IMR-90 (cell line): ENCODE results near the gene DDC. TPM values are rescaled to one million over a fixed set of nuclear protein-coding genes. Genes with fewer than 3 reads are reported as not detected.

Source experiments
- ATAC-seq: fragments of 200-7000 bp; cut with Tn5 transposase; 2 replicates; pipeline ENCODE4 v1.9.1; 2020; ENCODE audit warnings: low read depth, mild to moderate bottlenecking, moderate library complexity
- BruUV-seq: library from RNA; stranded (reverse); fragments of 400-500 nt; replicated peaks from 2 replicates; lab custom pipeline; 2021; lab: Mats Ljungman, UMichigan
- CTCF ChIA-PET: fragments of 300-600 bp; formaldehyde crosslinking; extraction: SDS; loops from one replicate; lab custom pipeline; 2021; ENCODE audit warnings: antibody characterized with exemption; lab: Yijun Ruan, JAX
- POLR2A ChIA-PET: fragments of 300-600 bp; sonication (Branson Sonifier 250); formaldehyde crosslinking; loops from one replicate; lab custom pipeline; 2022; ENCODE audit warnings: antibody characterized with exemption; ENCODE audit not compliant: unreplicated experiment; lab: Charles Lee
- DNase-seq: peaks from one replicate; pipeline ENCODE4 v3.0.0; 2013
- H2AFZ ChIP-seq: replicated peaks from 2 replicates; pipeline ENCODE3; 2013; ENCODE audit warnings: low read length, mild to moderate bottlenecking; ENCODE audit not compliant: poor library complexity
- H2AK5ac ChIP-seq: 2 replicates; pipeline ENCODE4 v1.6.1; 2013; ENCODE audit warnings: low read depth, low read length, inconsistent platforms
- H2AK9ac ChIP-seq: replicated peaks from 2 replicates; pipeline ENCODE3; 2013; ENCODE audit warnings: mild to moderate bottlenecking, low read depth, low read length, moderate library complexity; ENCODE audit not compliant: poor library complexity
- H2BK120ac ChIP-seq: 2 replicates; pipeline ENCODE4 v1.6.1; 2013; ENCODE audit warnings: low read depth, low read length, inconsistent platforms
- H2BK15ac ChIP-seq: 3 replicates; pipeline ENCODE4 v1.6.1; 2013; ENCODE audit warnings: low read depth, low read length, inconsistent platforms
- H2BK20ac ChIP-seq: 2 replicates; pipeline ENCODE4 v1.6.1; 2013; ENCODE audit warnings: low read depth, mild to moderate bottlenecking, inconsistent platforms, low read length, moderate library complexity
- H2BK5ac ChIP-seq: 2 replicates; pipeline ENCODE4 v1.6.1; 2013; ENCODE audit warnings: mild to moderate bottlenecking, low read depth, low read length, inconsistent platforms; ENCODE audit not compliant: poor library complexity, severe bottlenecking
- H3K14ac ChIP-seq: replicated peaks from 2 replicates; pipeline ENCODE4 v1.6.1; 2013; ENCODE audit warnings: low read depth, low read length, inconsistent platforms
- H3K18ac ChIP-seq: 2 replicates; pipeline ENCODE4 v1.6.1; 2013; ENCODE audit warnings: low read depth, low read length, control low read depth
- H3K23ac ChIP-seq: 2 replicates; pipeline ENCODE4 v1.6.1; 2013; ENCODE audit warnings: low read depth, low read length, inconsistent platforms
- H3K27ac ChIP-seq: 2 replicates; pipeline ENCODE4 v1.5.1; 2013; ENCODE audit warnings: mild to moderate bottlenecking, control low read depth, low read length; ENCODE audit not compliant: insufficient read depth
- H3K27me3 ChIP-seq: 2 replicates; pipeline ENCODE4 v1.6.1; 2013; ENCODE audit warnings: low read length; ENCODE audit not compliant: control insufficient read depth, insufficient read depth
- H3K36me3 ChIP-seq: 2 replicates; pipeline ENCODE4 v1.6.1; 2013; ENCODE audit warnings: low read length, mixed read lengths; ENCODE audit not compliant: control insufficient read depth, insufficient read depth
- H3K4ac ChIP-seq: 2 replicates; pipeline ENCODE4 v1.6.1; 2013; ENCODE audit warnings: low read depth, low read length, inconsistent platforms
- H3K4me1 ChIP-seq: 2 replicates; pipeline ENCODE4 v1.6.1; 2013; ENCODE audit warnings: low read length, mixed read lengths; ENCODE audit not compliant: control insufficient read depth, insufficient read depth
- H3K4me2 ChIP-seq: 2 replicates; pipeline ENCODE4 v1.6.1; 2013; ENCODE audit warnings: low read depth, mild to moderate bottlenecking, control low read depth, low read length, moderate library complexity
- H3K4me3 ChIP-seq: 2 replicates; pipeline ENCODE4 v1.5.1; 2013; ENCODE audit warnings: low read depth, mild to moderate bottlenecking, control low read depth, low read length, moderate library complexity; ENCODE audit not compliant: insufficient read depth
- H3K56ac ChIP-seq: 2 replicates; pipeline ENCODE4 v1.6.1; 2013; ENCODE audit warnings: low read length, inconsistent platforms; ENCODE audit not compliant: insufficient read depth; ENCODE audit errors: extremely low read depth
- H3K79me1 ChIP-seq, 2 experiments: 2 replicates each; pipeline ENCODE4 v1.6.1; 2013; ENCODE audit warnings: low read length in 2 of 2, inconsistent platforms in 1 of 2, low read depth in 1 of 2
- H3K9ac ChIP-seq: 2 replicates; pipeline ENCODE4 v1.6.1; 2013; ENCODE audit warnings: low read depth, low read length, control low read depth
- H3K9me1 ChIP-seq: 2 replicates; pipeline ENCODE4 v1.6.1; 2013; ENCODE audit warnings: low read length, inconsistent platforms; ENCODE audit not compliant: insufficient read depth
- H3K9me3 ChIP-seq: 2 replicates; pipeline ENCODE4 v1.6.1; 2013; ENCODE audit warnings: low read length; ENCODE audit not compliant: control insufficient read depth, insufficient read depth
- H4K20me1 ChIP-seq: 2 replicates; pipeline ENCODE4 v1.6.1; 2013; ENCODE audit warnings: low read length, inconsistent platforms; ENCODE audit not compliant: insufficient read depth
- H4K5ac ChIP-seq: 2 replicates; pipeline ENCODE4 v1.6.1; 2013; ENCODE audit warnings: mild to moderate bottlenecking, low read depth, low read length, control low read depth
- H4K8ac ChIP-seq, 2 experiments: 2 replicates each; pipeline ENCODE4 v1.6.1; 2013; ENCODE audit warnings: low read depth in 2 of 2, low read length in 2 of 2, control low read depth in 1 of 2, inconsistent platforms in 1 of 2
- H4K91ac ChIP-seq: 2 replicates; pipeline ENCODE4 v1.6.1; 2013; ENCODE audit warnings: low read depth, low read length, inconsistent platforms; ENCODE audit not compliant: insufficient read depth
- ELK1 ChIP-seq: fragments of 150-350 bp; IDR thresholded peaks from 2 replicates; pipeline ENCODE4 v1.6.1; 2016; ENCODE audit warnings: low read depth, mild to moderate bottlenecking, low read length, moderate library complexity, borderline replicate concordance
- MAFK ChIP-seq: IDR thresholded peaks from 2 replicates; pipeline ENCODE4 v1.6.1; 2012; ENCODE audit warnings: low read depth, low read length, improper control_type of control experiment
- RCOR1 ChIP-seq: IDR thresholded peaks from 2 replicates; pipeline ENCODE4 v1.6.1; 2012; ENCODE audit warnings: mild to moderate bottlenecking, low read length, improper control_type of control experiment; ENCODE audit not compliant: insufficient replicate concordance
- RFX5 ChIP-seq: IDR thresholded peaks from 2 replicates; pipeline ENCODE4 v1.8.0; 2012; ENCODE audit warnings: low read depth, mild to moderate bottlenecking, low read length, moderate library complexity
- WGBS, 2 experiments: methylation state at CpG; one replicate each; pipeline versions ENCODE4 v1.1.5 to v1.1.7; 2013; ENCODE audit warnings: missing lambda C conversion rate in 2 of 2; ENCODE audit not compliant: insufficient read length in 1 of 2; ENCODE audit errors: extremely low coverage in 2 of 2; 5-methylcytosine and 5-hydroxymethylcytosine counted together
- dilution Hi-C: fragments of 300-500 bp; cut with HindIII; formaldehyde crosslinking; loops from one replicate; pipeline ENCODE4 v1.14.3; 2018; ENCODE audit warnings: low sequenced_read_pairs; ENCODE audit not compliant: unreplicated experiment
- in situ Hi-C: fragments of 300-500 bp; cut with MboI; formaldehyde crosslinking; loops from 3 replicates; pipeline ENCODE4 v1.14.3; 2019; ENCODE audit warnings: low sequenced_read_pairs, inconsistent platforms, mixed read lengths
- intact Hi-C: fragments of 100-400 bp; cut with micrococcal nuclease; formaldehyde crosslinking; loops from 2 replicates; pipeline ENCODE4 v1.10.0; 2022
- polyA plus RNA-seq, 3 experiments: library from polyadenylated mRNA; depleted of rRNA; stranded (reverse); fragments of >200 nt; gene quantifications; 2 replicates each; pipeline ENCODE4 v1.2.3, GENCODE V29; 2012; ENCODE audit warnings: low replicate concordance in 1 of 3
- total RNA-seq: library from RNA; depleted of rRNA; stranded (reverse); fragments of >200 nt; gene quantifications from 2 replicates; pipeline ENCODE4 v1.2.3, GENCODE V29; 2012

The DDC gene
- total and polyA plus RNA-seq, 2 of the 4 experiments (the other 2 are of a cell fraction): not detected

GRCh38 chr7:50469181-50469580, 96.0 kb downstream of the DDC start:
- Histone ChIP-seq H4K20me1 (no peaks in the 10 kb centered on the region), H4K8ac (no peak overlapping the region), H3K79me1 (no peaks in the 10 kb centered on the region), H3K23ac (no peak overlapping the region), H2BK15ac (no peak overlapping the region), H3K4ac (no peak overlapping the region), H2BK120ac (no peak overlapping the region), H3K14ac (no peak overlapping the region), H3K56ac (no peak overlapping the region), H3K27ac (no peak overlapping the region), H3K4me1 (no peaks in the 10 kb centered on the region), H4K5ac (no peak overlapping the region), H3K18ac (no peak overlapping the region), H3K9me3 (no peaks in the 10 kb centered on the region), H3K4me2 (no peak overlapping the region), H2AK9ac (no peak overlapping the region), H4K91ac (no peak overlapping the region), H3K36me3 (no peaks in the 10 kb centered on the region), H3K9me1 (no peaks in the 10 kb centered on the region), H2BK20ac (no peak overlapping the region), H2AK5ac (no peak overlapping the region), H2BK5ac (no peak overlapping the region), H3K9ac (no peak overlapping the region), H2AFZ (no peak overlapping the region), H3K4me3 (no peak overlapping the region), H3K27me3 (peaks cover 21% of the 10 kb centered on the region)
- CTCF ChIA-PET: interaction anchor here (0.6 to 3.8 kb wide), 5 partner anchors 222 to 700 kb away, joined by 3 to 34 read pairs (median 8); no protein-coding TSS in a partner anchor
- ATAC-seq: no peak
- DNase-seq: no peak
- intact Hi-C loops: no loop called here
- dilution Hi-C loops: no loop called here
- POLR2A ChIA-PET: no interaction called here
- in situ Hi-C loops: loop anchor here (5.0 to 25.0 kb wide), 3 partner anchors 218 to 673 kb away; no protein-coding TSS in a partner anchor
- TF ChIP-seq RCOR1 (no peak), ELK1 (no peak), RFX5 (no peak), MAFK (no peak)
- no TSS peak for BruUV-seq
- no CpG with 5 or more reads among the region's 4 CpGs for WGBS, 2 experiments
